AG09309 (cell line): ENCODE measurements around the gene BPIFB3.

Source experiments
- DNase-seq: peaks from one replicate; pipeline ENCODE4 v3.0.0-alpha.2; 2010; ENCODE audit warnings: low read depth
- H3K4me3 ChIP-seq: 2 replicates; pipeline ENCODE4 v1.5.1; 2011; ENCODE audit warnings: mild to moderate bottlenecking, low read depth, low read length, moderate library complexity; ENCODE audit not compliant: control insufficient read depth
- TF ChIP-seq, protein P1 (sequence below): IDR thresholded peaks from 2 replicates; pipeline ENCODE4 v1.5.1; 2011; ENCODE audit warnings: mild to moderate bottlenecking, low read depth, low read length, inconsistent platforms; ENCODE audit not compliant: insufficient read depth, control insufficient read depth; ENCODE audit errors: missing control alignments

The BPIFB3 gene

GRCh38 chr20:33031531-33031930 is 22.2 kb upstream of the BPIFB3 start, which contains the start of gene BPIFB6:
BPIFB6 (plus strand) TSS chr20:33031648; CDS start chr20:33031648, 0 bp downstream.
- H3K4me3 ChIP-seq = no peak within 1 kb of the TSS
- no peak for DNase-seq
- TF ChIP-seq, protein P1, sequence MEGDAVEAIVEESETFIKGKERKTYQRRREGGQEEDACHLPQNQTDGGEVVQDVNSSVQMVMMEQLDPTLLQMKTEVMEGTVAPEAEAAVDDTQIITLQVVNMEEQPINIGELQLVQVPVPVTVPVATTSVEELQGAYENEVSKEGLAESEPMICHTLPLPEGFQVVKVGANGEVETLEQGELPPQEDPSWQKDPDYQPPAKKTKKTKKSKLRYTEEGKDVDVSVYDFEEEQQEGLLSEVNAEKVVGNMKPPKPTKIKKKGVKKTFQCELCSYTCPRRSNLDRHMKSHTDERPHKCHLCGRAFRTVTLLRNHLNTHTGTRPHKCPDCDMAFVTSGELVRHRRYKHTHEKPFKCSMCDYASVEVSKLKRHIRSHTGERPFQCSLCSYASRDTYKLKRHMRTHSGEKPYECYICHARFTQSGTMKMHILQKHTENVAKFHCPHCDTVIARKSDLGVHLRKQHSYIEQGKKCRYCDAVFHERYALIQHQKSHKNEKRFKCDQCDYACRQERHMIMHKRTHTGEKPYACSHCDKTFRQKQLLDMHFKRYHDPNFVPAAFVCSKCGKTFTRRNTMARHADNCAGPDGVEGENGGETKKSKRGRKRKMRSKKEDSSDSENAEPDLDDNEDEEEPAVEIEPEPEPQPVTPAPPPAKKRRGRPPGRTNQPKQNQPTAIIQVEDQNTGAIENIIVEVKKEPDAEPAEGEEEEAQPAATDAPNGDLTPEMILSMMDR = no peak

DNA sequence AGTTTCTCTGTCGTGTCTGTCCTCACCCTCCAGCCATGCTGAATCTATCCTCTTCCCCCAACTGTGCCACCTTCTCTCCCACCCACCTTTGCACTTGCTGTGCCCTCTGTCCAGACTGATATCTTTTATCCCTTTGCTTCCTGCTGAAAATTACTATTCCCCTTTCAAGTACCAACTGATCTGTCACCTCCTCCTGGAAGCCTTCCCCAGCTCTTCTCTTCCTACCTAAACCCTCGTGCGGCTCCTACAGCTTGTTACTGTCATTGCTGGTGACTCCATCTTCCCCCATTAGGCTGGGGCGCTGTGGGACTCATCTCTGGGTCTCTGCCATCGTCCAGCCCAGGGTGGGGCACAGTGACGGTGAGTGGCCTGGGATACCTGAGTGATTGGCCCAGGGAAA is 21.1 kb upstream of the BPIFB3 start:
- TF ChIP-seq, protein P1 = no peak

GRCh38 chr20:33033381-33033780 is 20.3 kb upstream of the BPIFB3 start:
- H3K4me3 ChIP-seq = no peak overlapping the region
- TF ChIP-seq, protein P1 = no peak
- no peak for DNase-seq

More for the DNA sequence above, 21.1 kb upstream of the BPIFB3 start:
- no peak for DNase-seq
- no peak overlapping the region for H3K4me3 ChIP-seq

- TF ChIP-seq, protein P1 = no peak
Observed at GRCh38 chr20:33034115-33034514, 19.6 kb upstream of the BPIFB3 start.

GRCh38 chr20:33034901-33035492 is 18.7 kb upstream of the BPIFB3 start:
- DNase-seq = no peak
- no peak overlapping the region for H3K4me3 ChIP-seq
- TF ChIP-seq, protein P1 = no peak

More at GRCh38 chr20:33034115-33034514, 19.6 kb upstream of the BPIFB3 start:
- no peak overlapping the region for H3K4me3 ChIP-seq
- DNase-seq = no peak

DNA sequence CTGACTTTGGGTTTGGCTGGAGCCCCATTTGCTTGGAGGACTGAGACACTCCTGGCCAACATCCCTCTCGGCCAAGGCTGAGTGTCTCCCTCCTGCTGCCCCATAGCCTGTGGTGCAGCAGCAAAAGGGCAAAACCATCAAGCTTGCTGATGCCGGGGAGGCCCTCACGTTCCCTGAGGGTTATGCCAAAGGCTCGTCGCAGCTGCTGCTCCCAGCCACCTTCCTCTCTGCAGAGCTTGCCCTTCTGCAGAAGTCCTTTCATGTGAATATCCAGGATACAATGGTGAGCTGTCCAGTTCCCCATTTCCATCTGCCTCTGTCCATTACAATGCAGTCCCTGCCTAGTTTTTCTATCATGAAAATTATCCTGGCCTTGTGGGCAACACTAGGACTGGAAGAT is 16.2 kb upstream of the BPIFB3 start:
- DNase-seq = no peak
- no peak overlapping the region for H3K4me3 ChIP-seq
- TF ChIP-seq, protein P1 = no peak
